ENCODE measurements around the gene MSH3.
"Not testable (repeated sequence)": the region's sequence is repeated elsewhere in the genome, so short reads cannot be mapped to it uniquely, and the experiment has no call there.

The MSH3 gene

GRCh38 chr5:80655231-80655774 lies 851 bp downstream of the MSH3 start:
- no peak for DNase-seq (ENCODE audit: extremely low read depth in 1 of 2, low read depth in 1 of 2)

- no peak for DNase-seq (ENCODE audit: extremely low read depth in 1 of 2, low read depth in 1 of 2)
These were observed 2.0 kb downstream of the MSH3 start for GRCh38 chr5:80656425-80656824.

- DNase-seq (ENCODE audit: extremely low read depth in 1 of 2, low read depth in 1 of 2): no peak
These were observed 4.7 kb downstream of the MSH3 start for GRCh38 chr5:80659106-80659505.

- DNase-seq (ENCODE audit: extremely low read depth in 1 of 2, low read depth in 1 of 2): not testable (repeated sequence)
These were observed 6.2 kb downstream of the MSH3 start for GRCh38 chr5:80660661-80661060.

- no peak for DNase-seq (ENCODE audit: extremely low read depth in 1 of 2, low read depth in 1 of 2)
These were observed 7.7 kb downstream of the MSH3 start for GRCh38 chr5:80662108-80662507.

GRCh38 chr5:80665057-80665456 lies 10.6 kb downstream of the MSH3 start:
- no peak for DNase-seq (ENCODE audit: extremely low read depth in 1 of 2, low read depth in 1 of 2)

- DNase-seq (ENCODE audit: extremely low read depth in 1 of 2, low read depth in 1 of 2): no peak
These were observed 12.9 kb downstream of the MSH3 start for GRCh38 chr5:80667384-80667783.

- DNase-seq (ENCODE audit: extremely low read depth in 1 of 2, low read depth in 1 of 2): no peak
These were observed 13.8 kb downstream of the MSH3 start for GRCh38 chr5:80668016-80668969.

- peak in 1 of 2 donors; percentile 39 for DNase-seq (ENCODE audit: extremely low read depth in 1 of 2, low read depth in 1 of 2)
These were observed 17.8 kb downstream of the MSH3 start for GRCh38 chr5:80672140-80672736.

- no peak for DNase-seq (ENCODE audit: extremely low read depth in 1 of 2, low read depth in 1 of 2)
These were observed 22.3 kb downstream of the MSH3 start for GRCh38 chr5:80676706-80677105.

- DNase-seq (ENCODE audit: extremely low read depth in 1 of 2, low read depth in 1 of 2): no peak
These were observed 32.3 kb downstream of the MSH3 start for GRCh38 chr5:80686757-80687156.

- DNase-seq (ENCODE audit: extremely low read depth in 1 of 2, low read depth in 1 of 2): no peak
These were observed 34.4 kb downstream of the MSH3 start for GRCh38 chr5:80688648-80689420.

GRCh38 chr5:80689627-80690026 lies 35.2 kb downstream of the MSH3 start:
- no peak for DNase-seq (ENCODE audit: extremely low read depth in 1 of 2, low read depth in 1 of 2)

- no peak for DNase-seq (ENCODE audit: extremely low read depth in 1 of 2, low read depth in 1 of 2)
These were observed 41.2 kb downstream of the MSH3 start for GRCh38 chr5:80695666-80696065.

GRCh38 chr5:80696450-80696849 lies 42.0 kb downstream of the MSH3 start:
- no peak for DNase-seq (ENCODE audit: extremely low read depth in 1 of 2, low read depth in 1 of 2)

GRCh38 chr5:80697100-80697499 lies 42.6 kb downstream of the MSH3 start:
- DNase-seq (ENCODE audit: extremely low read depth in 1 of 2, low read depth in 1 of 2): no peak

- DNase-seq (ENCODE audit: extremely low read depth in 1 of 2, low read depth in 1 of 2): no peak
These were observed 43.9 kb downstream of the MSH3 start for GRCh38 chr5:80698369-80698768.

GRCh38 chr5:80701597-80701996 lies 47.1 kb downstream of the MSH3 start:
- DNase-seq (ENCODE audit: extremely low read depth in 1 of 2, low read depth in 1 of 2): no peak

GRCh38 chr5:80703291-80703690 lies 48.8 kb downstream of the MSH3 start:
- no peak for DNase-seq (ENCODE audit: extremely low read depth in 1 of 2, low read depth in 1 of 2)

GRCh38 chr5:80703747-80704146 lies 49.3 kb downstream of the MSH3 start:
- DNase-seq (ENCODE audit: extremely low read depth in 1 of 2, low read depth in 1 of 2): no peak

- DNase-seq (ENCODE audit: extremely low read depth in 1 of 2, low read depth in 1 of 2): no peak
These were observed 49.8 kb downstream of the MSH3 start for GRCh38 chr5:80704221-80704620.
